ENCODE data around the gene CCNB2.

DNA sequence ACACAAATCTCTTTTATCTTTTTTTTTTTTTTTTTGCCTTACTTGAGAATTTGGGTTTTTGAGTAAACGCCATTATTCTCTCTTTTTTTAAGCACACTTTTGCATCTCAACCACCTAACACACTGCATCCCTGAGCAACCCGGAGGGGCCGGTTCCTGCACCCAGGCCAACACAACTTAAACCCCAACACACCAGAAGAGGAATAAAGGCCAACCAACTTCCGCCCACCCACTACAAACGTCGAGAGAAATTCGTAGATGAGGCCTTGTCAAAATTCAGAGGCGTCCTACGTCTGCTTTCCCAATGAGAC lies 389 bp upstream of the CCNB2 start:
- TF ChIP-seq TAF1 (IDR thresholded peaks at IDR 0.05; ENCODE audit: low read depth, low read length) (no peak), PAX5 (IDR thresholded peaks at IDR 0.05; ENCODE audit: insufficient read depth, low read length, severe bottlenecking) (no peak), POLR2A (IDR thresholded peaks at IDR 0.05; ENCODE audit: low read depth, low read length) (no peak)
